ENCODE results near the gene VSIR. TPM values are rescaled to one million over a fixed set of nuclear protein-coding genes. Genes with fewer than 3 reads are reported as not detected.

VSIR gene
- total RNA-seq, 1 donor from 2014 or later, result 2.9 TPM

GRCh38 chr10:71816936-71817618, 43.8 kb upstream of the VSIR start:
- Histone ChIP-seq H4K20me1 (ENCODE audit: insufficient read depth, low read length) (peaks cover 93% of the 10 kb centered on the region), H3K4me3 (ENCODE audit: insufficient read depth, low read depth, low read length) (no peak overlapping the region), H3K27me3 (ENCODE audit: insufficient read depth, low read length) (no peaks in the 10 kb centered on the region), H3K4me1 (ENCODE audit: insufficient read depth, low read length) (peaks cover 3% of the 10 kb centered on the region), H2AFZ (ENCODE audit: low read depth, low read length) (no peak overlapping the region), H3K9me3 (ENCODE audit: insufficient read depth, low read depth, low read length) (no peaks in the 10 kb centered on the region), H3K4me2 (ENCODE audit: low read length) (no peak overlapping the region), H3K9ac (ENCODE audit: low read length) (no peak overlapping the region), H3K36me3 (ENCODE audit: insufficient read depth, low read length) (peaks cover 36% of the 10 kb centered on the region), H3K27ac (ENCODE audit: low read depth, low read length) (no peak overlapping the region), H3K79me2 (ENCODE audit: insufficient read depth, low read length) (no peaks in the 10 kb centered on the region)
- TF ChIP-seq EZH2 (IDR thresholded peaks at IDR 0.05; ENCODE audit: insufficient read depth, low read length), result no peak
- no peak for TF ChIP-seq CTCF (IDR thresholded peaks at IDR 0.05; ENCODE audit: insufficient read depth, low read depth, low read length)
- FAIRE-seq, result no peak
- H3K9me3 Mint-ChIP-seq (ENCODE audit: unreplicated experiment), result no peaks in the 10 kb centered on the region
- no peak overlapping the region for H3K4me3 Mint-ChIP-seq (ENCODE audit: unreplicated experiment)
- no peak for DNase-seq (ENCODE audit: low read depth)
- peaks cover 40% of the 10 kb centered on the region for H3K36me3 Mint-ChIP-seq (ENCODE audit: low read depth, unreplicated experiment)
- H3K27ac Mint-ChIP-seq (ENCODE audit: unreplicated experiment), result no peak overlapping the region
- H3K27me3 Mint-ChIP-seq (ENCODE audit: low read depth, unreplicated experiment), result no peaks in the 10 kb centered on the region
- H3K4me1 Mint-ChIP-seq (ENCODE audit: low read depth, unreplicated experiment), result peaks cover 11% of the 10 kb centered on the region

DNA sequence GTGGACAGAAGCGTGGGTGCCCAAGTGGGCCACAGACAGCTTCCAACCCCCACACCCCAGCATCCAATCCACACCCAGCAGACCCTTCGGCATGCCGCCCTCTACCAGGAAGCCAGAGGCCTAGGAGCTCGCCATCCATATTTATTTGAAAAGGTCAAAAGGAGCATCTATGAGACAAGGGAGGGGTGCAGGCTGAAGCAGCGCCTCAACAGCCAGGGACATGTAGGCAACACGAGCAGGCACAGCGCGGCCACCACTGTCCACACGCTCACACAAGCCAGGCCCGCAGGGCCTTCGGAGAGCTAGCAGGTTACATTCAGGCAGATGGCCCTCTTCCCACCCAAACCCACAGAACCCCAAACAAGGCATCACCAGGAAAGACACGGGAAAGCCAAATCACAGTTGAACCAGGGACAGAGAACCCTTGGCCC, 43.1 kb upstream of the VSIR start:
- Histone ChIP-seq H3K36me3 (ENCODE audit: insufficient read depth, low read length) (peaks cover 34% of the 10 kb centered on the region), H4K20me1 (ENCODE audit: insufficient read depth, low read length) (peaks cover 87% of the 10 kb centered on the region), H3K4me2 (ENCODE audit: low read length) (no peak overlapping the region), H2AFZ (ENCODE audit: low read depth, low read length) (no peak overlapping the region), H3K27ac (ENCODE audit: low read depth, low read length) (no peak overlapping the region), H3K4me1 (ENCODE audit: insufficient read depth, low read length) (no peaks in the 10 kb centered on the region), H3K79me2 (ENCODE audit: insufficient read depth, low read length) (no peaks in the 10 kb centered on the region), H3K9ac (ENCODE audit: low read length) (no peak overlapping the region), H3K9me3 (ENCODE audit: insufficient read depth, low read depth, low read length) (no peaks in the 10 kb centered on the region), H3K4me3 (ENCODE audit: insufficient read depth, low read depth, low read length) (no peak overlapping the region), H3K27me3 (ENCODE audit: insufficient read depth, low read length) (no peaks in the 10 kb centered on the region)
- H3K4me3 Mint-ChIP-seq (ENCODE audit: unreplicated experiment), result no peak overlapping the region
- no peaks in the 10 kb centered on the region for H3K9me3 Mint-ChIP-seq (ENCODE audit: unreplicated experiment)
- FAIRE-seq (no peak), DNase-seq (ENCODE audit: low read depth) (no peak)
- H3K27ac Mint-ChIP-seq (ENCODE audit: unreplicated experiment), result no peak overlapping the region
- H3K36me3 Mint-ChIP-seq (ENCODE audit: low read depth, unreplicated experiment), result peaks cover 35% of the 10 kb centered on the region
- TF ChIP-seq EZH2 (IDR thresholded peaks at IDR 0.05; ENCODE audit: insufficient read depth, low read length) (no peak), CTCF (IDR thresholded peaks at IDR 0.05; ENCODE audit: insufficient read depth, low read depth, low read length) (no peak)
- H3K4me1 Mint-ChIP-seq (ENCODE audit: low read depth, unreplicated experiment), result peaks cover 4% of the 10 kb centered on the region
- no peaks in the 10 kb centered on the region for H3K27me3 Mint-ChIP-seq (ENCODE audit: low read depth, unreplicated experiment)

DNA sequence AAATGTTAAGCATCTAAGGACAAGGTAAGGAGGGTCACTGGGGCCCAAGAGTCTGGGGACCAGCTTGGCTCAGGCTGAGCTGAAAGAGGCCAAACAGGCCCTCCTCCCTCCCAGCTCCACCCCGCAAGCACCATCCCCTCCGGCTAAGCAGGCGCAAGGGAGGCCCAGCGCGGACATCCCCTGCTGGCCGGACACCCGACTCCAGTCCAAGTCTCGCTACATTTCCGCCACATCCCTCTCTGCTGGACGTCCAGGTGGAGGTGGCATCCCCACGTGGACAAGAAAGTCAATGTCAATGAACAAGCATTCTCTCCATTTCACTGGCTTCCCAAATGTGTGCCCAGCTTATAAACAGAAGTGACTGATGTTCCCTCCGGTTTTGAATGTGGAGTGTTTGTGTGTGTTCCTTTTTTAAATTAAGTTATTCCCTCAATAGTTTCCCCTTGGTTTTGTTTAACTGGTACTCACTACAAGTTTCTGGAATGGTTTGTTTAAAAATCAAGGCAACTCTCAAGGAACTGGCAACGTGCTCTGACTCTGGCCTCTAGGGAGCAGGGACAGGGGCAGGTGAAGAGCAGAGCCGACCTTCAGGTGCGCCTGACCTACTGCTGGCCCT, 42.3 kb upstream of the VSIR start:
- Histone ChIP-seq H3K36me3 (ENCODE audit: insufficient read depth, low read length) (peaks cover 26% of the 10 kb centered on the region), H3K9ac (ENCODE audit: low read length) (no peak overlapping the region), H3K4me1 (ENCODE audit: insufficient read depth, low read length) (no peaks in the 10 kb centered on the region), H2AFZ (ENCODE audit: low read depth, low read length) (no peak overlapping the region), H3K4me2 (ENCODE audit: low read length) (no peak overlapping the region), H3K27ac (ENCODE audit: low read depth, low read length) (no peak overlapping the region), H3K4me3 (ENCODE audit: insufficient read depth, low read depth, low read length) (no peak overlapping the region), H3K27me3 (ENCODE audit: insufficient read depth, low read length) (no peaks in the 10 kb centered on the region), H3K9me3 (ENCODE audit: insufficient read depth, low read depth, low read length) (no peaks in the 10 kb centered on the region), H4K20me1 (ENCODE audit: insufficient read depth, low read length) (peaks cover 79% of the 10 kb centered on the region), H3K79me2 (ENCODE audit: insufficient read depth, low read length) (no peaks in the 10 kb centered on the region)
- peak overlapping the region; percentile 54 for H3K4me3 Mint-ChIP-seq (ENCODE audit: unreplicated experiment)
- TF ChIP-seq CTCF (IDR thresholded peaks at IDR 0.05; ENCODE audit: insufficient read depth, low read depth, low read length), result no peak
- peaks cover 33% of the 10 kb centered on the region for H3K36me3 Mint-ChIP-seq (ENCODE audit: low read depth, unreplicated experiment)
- H3K27ac Mint-ChIP-seq (ENCODE audit: unreplicated experiment), result no peak overlapping the region
- no peaks in the 10 kb centered on the region for H3K27me3 Mint-ChIP-seq (ENCODE audit: low read depth, unreplicated experiment)
- DNase-seq (ENCODE audit: low read depth) (no peak), FAIRE-seq (no peak)
- H3K4me1 Mint-ChIP-seq (ENCODE audit: low read depth, unreplicated experiment), result no peaks in the 10 kb centered on the region
- no peaks in the 10 kb centered on the region for H3K9me3 Mint-ChIP-seq (ENCODE audit: unreplicated experiment)

Data from astrocyte (in vitro differentiated cells and primary cell).